ENCODE results near the gene TDRD5. TPM values are rescaled to one million over a fixed set of nuclear protein-coding genes. Genes with fewer than 3 reads are reported as not detected.

The TDRD5 gene
- total RNA-seq, 1 donor from 2014 or later = 0.59 TPM

Small RNAs within 50 kb of the gene (small RNA-seq; reads per million reads assigned to genes)
- gene RNU5F-2P (ENCODE audit: low replicate concordance) = 0.26 reads per million, percentile 19 among the genes with 10 or more reads in this experiment

Other genes starting within 250 kb of the TDRD5 start
- gene AXDND1, start 225.9 kb upstream of the TDRD5 start, total RNA-seq = 0.99 TPM
- gene NPHS2, start 15.9 kb upstream of the TDRD5 start, total RNA-seq = not detected
- gene FAM163A, start 151.5 kb downstream of the TDRD5 start, total RNA-seq = 0.10 TPM